DOHH2 (cell line): ENCODE measurements around the gene UNC5CL.

Source experiments
- CTCF ChIP-seq: fragments of 200-600 bp; sonication (generic); IDR thresholded peaks from one replicate; pipeline ENCODE4 v1.5.1; 2014; ENCODE audit warnings: antibody characterized with exemption, mild to moderate bottlenecking, low read depth, low read length; ENCODE audit not compliant: poor library complexity, severe bottlenecking
- EZH2phosphoT487 ChIP-seq: fragments of 200-600 bp; sonication (generic); IDR thresholded peaks from 2 replicates; pipeline ENCODE4 v1.6.1; 2017; ENCODE audit warnings: borderline replicate concordance, mild to moderate bottlenecking, antibody characterized with exemption, low read length, moderate library complexity, mixed read lengths

- no peak for TF ChIP-seq CTCF
- TF ChIP-seq EZH2phosphoT487 = no peak
These were observed 36.9 kb downstream of the UNC5CL start for GRCh38 chr6:41002168-41002567.
